GM19463 (cell line): ENCODE results near the gene URAD.

Experiments
- ATAC-seq: cut with Tn5 transposase; IDR thresholded peaks from one replicate; pipeline ENCODE4 v1.9.1; 2021; ENCODE audit warnings: mild to moderate bottlenecking, moderate library complexity; ENCODE audit not compliant: unreplicated experiment

Gene URAD

DNA sequence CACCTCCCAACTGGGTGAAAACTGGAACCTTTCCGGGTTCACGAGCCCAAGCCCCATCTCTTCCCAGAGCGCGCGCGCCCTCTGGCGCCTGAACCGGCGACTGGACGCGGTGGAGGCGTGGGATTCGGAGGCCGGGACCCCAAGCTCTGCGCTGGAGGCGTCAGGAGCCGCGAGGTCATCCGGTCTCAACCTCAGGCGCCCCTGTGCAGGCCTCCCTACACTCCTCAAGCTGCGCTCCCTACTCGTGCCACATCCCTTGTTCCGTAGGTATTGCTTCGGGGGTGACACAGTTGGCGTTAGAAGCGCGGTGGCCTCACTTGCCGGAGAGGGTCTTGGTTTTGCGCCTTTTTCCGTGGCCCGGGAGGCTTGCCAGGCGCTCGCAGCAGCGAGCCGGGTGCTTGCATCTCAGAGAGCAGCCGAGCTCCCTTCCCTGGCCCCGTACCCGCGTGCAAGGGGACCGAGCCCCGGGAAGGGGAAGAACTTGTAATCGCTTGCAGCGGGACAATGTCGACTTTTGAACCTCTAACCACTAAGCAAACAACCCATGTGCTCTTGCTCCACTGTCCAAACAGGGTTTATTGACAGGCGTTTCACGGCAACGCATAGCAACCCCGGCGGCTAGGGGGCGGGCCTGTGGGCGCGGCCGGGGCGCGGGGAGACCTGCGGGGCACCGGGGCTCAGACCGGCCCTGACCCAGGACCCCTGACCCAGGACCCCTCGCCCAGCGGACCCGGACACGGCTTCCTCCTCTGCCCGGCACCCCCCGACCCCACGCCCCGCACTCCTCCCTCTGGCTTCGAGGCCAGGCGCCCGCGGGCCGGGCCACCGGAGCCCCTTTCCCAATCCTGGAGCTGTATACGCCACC lies 27.9 kb downstream of the URAD start:
- peak; percentile 62 for ATAC-seq

DNA sequence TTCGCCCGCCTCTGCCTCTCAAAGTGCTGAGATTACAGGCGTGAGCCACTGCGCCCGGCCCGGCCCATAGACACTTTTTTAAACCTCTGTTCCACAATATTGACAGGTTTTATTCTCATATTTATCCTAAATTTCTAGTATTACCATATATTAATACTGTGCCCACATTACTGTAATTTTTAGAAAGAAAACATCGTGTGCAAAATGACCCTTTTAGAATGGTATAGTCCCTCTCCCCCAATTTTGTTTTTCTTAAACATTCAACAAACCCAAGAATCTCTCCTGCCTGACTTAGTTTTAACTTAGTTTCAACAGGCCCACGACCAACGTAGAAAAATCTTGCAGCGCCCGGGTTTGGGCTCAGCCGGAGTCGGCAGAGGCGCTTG lies 28.5 kb downstream of the URAD start:
- no peak for ATAC-seq

DNA sequence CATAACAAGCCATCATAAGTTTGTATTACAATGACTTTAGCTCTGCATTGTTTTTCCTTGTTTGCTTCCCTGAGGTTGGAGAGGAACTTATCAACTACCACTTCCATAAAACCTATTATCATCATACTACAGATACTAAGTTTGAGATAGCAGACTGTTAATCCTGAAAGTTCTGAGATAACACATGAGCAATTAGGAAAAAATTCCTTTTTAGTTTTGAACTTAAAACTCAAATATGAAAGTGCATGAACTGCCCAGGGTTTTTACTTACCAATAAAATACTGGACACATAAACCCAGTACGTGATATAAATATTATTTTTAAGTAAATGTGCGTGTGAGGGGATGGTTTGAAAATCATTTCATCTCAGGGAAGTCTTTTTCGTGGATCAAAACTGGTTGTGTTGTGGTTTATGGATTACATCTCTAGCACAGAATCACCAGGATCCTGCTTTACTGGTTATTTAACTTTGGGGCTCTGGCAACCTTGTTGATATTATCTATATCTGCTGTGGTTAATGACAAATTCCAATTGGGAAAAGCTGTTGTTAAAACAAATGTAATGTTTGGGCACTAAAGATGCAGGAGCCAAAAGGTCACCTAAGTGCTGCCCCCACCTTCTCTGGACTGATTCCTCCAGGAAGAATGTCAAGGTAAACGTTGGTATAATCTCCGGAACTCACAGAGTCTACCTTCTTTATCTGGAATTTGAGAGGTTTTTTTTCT lies 31.8 kb downstream of the URAD start:
- ATAC-seq: no peak

DNA sequence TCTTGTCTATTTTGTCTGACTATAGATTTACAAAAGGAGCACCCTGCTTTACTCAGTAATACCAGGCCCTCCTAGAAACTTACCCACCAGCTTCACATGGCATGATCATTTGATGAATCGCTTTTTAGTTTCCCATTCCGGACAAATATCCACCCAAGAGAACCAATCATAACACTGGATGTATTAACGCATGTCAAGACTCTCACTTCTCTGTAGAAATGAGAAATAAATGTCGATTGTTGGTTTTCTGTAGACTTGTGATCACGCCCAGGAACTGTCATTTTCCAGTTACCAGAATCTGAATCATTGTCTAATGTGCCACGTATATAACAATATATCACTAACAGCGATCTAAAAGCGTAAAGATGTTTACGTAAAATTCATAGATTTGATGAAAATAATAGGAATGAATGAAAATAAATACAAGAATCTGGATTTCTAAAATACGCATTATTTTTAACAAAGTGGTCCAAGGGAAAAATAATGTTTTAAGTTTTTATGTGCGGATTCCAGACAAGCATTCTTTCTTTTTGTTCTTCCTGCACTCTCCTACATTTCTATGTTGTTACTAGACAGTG lies 33.4 kb downstream of the URAD start:
- ATAC-seq: no peak

DNA sequence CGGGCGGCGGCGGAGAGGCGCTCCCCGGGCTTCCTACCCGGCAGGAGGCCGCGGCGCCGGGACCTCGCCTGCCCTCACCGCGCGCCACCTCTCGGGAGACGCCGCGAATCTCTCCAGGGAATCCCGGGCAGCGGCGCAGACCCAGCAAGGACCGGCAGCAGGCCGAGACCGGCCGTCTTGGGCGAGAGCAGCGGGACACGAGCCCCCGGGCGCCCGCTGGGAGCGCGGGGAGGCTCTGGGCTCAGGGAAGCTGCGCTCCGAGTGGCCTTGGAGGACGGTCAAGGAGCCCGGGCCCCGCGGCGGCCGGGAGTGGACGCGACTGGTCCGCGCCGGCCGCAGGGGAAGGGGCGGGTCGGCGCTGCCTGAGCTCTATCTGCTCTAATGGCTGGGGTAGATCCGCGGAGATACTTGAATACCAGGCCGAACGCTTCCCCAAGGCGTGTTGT lies 34.1 kb downstream of the URAD start:
- ATAC-seq: peak; percentile 14

DNA sequence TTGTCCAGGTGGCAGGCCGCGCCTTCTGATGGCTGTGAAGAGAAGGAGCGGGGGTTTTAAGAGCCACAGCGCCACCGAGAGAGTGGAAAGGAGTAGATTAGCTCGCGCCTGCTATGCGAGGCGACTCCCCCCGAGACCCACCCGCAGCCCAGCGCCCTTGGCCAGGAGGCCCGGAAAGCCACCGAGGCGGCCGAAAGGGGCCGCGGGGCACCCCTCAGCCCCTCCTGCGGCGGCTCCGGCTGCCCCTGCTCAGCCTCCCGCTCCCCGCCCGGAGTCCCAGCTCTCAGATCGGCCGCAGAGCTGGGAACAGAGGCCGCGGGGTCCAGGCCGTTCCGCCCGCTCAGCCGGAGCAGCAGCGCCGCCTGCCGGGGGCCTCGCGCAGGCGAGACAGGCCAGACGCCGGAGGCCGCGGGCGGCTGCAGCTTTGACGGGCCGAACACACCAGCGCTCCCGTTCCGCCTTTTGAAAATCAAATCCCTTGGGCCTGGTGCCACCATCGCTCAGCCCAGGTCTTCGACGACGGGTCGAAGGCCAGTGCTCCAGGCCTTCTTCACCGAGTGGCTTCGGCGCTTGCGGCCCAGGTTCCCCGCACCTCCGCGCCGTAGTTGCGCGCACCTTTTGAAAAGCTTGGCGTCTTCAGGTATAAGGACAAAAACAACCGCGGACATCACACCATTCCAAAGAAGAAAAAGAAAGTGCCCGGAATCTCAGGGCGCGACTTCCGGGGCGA lies 34.7 kb downstream of the URAD start:
- peak; percentile 80 for ATAC-seq

DNA sequence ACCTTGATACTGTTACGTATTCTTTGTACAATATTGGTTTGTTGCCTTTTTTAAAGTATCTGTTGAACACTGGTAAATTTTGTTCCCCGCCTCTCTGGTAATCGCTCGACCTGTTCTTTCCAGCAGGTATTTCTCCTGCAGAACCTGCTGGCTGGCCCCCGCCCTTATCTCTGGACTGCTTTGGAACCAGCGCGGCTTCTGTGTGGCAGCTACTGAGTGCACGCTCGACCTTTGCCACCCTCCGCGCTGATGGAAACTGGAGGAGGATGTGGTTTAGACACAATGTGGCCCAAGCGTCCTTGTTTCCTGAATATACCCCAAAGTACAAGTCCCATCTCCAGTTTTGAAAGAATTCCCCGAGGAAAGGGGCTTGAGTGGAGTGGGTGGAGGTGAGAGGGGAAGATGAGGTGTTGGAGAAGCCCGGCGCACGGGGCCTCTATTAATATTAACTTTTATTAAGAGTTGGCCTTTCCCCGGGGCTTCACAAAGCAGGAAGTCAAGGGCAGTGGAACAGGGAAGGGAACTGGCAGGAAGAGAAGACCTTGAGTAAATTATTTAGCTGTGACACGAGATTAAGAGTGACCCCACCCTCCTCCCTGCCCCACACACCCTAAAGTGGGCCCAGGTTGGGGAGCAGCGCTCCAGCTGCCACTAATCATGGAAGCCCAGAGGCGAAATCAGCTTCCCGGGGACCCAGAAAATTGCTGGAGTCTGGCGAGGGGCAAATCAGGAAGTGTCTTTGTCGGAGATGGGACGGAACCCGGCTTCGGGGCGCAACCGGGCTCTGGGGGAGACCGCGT lies 35.4 kb downstream of the URAD start:
- peak; percentile 24 for ATAC-seq

DNA sequence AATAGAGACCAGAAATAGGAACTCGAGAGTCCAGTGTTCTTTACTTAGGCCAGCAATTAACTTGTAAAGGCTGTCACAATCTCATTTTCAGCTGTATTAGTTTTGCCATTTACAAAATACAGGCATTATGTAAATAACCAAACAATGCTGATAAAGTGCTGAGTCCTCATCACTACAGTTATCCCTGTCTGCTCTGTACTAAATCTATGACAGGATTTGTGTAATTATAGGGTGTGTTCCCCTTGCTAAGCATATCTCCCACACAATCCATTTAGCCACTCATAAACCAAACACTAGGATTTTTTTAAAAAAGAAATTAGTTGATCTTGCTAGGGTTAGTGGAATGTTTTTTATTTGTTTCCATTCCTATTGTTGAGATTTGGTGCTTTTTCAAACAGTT lies 45.5 kb downstream of the URAD start:
- no peak for ATAC-seq

DNA sequence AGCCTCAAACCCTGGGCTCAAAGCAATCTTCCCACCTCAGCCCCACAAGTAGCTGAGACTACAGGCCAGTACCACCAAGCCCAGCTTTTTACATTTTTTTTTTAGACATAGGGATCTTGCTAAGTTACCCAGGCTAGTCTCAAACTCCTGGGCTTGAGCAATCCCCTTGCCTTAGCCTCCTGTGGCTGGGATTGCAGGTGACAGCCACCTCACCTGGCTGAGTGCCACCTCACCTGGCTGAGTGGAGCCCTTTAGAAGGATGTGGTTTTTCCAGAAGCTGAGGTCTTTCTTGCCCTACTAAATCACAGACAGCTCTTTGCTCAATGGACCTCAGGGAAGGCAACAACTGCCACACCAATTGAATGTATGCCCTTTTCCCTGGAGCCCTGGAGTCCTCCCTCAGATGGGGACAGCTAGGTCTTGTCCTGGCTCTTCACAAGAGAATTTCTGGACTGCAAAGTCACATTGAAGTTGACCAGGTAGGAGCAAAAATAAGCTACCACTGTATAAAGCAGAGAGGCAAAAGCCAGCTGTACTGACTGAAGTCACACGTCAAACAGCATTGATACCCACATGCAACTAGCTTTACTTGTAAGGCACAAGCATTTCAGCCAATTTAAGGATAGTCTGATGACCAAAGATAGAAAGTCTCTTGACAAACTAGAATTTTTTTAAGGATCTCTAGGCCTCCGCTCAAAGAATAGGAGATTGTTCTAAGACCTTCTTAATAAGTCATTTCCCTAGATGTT lies 54.7 kb downstream of the URAD start:
- ATAC-seq: no peak

DNA sequence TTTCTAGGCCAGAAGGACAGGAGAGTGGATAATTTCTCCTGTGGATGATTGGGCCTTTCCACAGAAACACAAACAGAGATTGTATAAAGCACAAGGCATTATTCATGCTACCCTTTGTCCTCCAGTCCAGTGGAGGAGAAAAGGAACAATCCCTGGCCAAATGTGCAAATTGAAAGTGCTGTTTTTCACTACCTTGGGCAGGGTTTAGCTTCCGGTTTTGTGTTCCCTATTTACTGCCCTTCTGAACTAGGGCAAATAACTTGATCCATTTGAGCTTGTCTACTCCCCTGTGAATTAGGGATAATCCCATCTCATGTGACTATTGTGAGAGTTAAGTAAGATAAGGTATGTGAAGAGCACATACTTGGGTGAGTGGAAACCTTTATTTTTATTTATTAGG lies 55.4 kb downstream of the URAD start:
- no peak for ATAC-seq

DNA sequence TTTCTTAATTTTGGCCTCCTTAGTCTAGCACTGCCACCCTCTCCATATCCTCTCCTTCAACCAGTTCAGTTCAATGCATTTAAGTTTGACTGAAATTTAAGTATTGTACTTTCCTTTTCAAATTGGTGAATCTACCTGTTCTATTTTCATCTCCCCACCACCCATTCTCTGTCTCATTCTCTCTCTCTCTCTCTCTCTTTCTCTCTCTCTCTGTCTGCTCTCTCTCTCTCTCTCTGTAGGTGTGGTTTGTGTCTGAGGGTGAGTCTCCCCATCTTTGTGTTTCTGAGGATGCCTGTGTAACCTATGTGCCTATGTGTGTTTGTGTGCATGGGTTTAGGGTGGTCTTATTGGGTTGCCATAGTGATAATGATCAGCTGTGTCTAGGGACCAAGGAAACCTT lies 58.6 kb downstream of the URAD start:
- no peak for ATAC-seq

DNA sequence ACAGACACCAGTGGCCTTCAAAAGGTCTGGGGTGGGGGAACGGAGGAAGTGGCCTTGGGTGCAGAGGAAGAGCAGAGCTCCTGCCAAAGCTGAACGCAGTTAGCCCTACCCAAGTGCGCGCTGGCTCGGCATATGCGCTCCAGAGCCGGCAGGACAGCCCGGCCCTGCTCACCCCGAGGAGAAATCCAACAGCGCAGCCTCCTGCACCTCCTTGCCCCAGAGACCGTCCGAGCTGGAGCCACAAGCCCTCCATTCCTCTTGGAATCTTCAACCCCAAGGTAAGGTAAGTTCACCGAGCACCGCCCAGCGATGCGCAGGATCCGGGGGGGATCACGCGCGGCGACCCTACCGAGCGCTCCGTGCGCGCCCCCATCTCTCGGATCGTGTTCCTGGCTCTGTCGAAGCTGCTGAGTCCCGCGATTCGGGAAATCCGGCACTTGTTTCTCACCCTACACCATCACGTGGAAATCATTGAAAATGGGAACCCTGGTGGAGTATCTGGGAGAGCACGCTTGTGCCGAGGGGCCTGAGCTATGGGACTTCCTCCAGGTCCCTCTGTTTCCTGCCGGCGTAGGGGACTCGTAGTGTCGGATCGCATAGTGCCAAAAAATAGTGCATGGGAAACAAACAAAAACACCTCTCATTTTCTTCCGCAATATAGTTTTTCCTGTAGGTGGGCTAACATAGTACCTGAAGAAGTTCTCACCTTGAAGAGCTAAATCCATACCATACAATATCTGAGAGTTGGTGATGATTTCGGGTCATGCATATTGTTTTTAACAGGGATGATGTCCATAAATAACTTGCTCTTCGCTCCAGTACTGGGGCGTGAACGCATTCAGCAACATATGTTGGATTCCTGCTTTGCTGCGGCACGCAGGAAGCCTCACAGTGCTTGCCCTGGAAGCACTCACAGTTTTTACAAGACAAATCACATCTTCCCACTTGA lies 59.4 kb downstream of the URAD start:
- no peak for ATAC-seq

DNA sequence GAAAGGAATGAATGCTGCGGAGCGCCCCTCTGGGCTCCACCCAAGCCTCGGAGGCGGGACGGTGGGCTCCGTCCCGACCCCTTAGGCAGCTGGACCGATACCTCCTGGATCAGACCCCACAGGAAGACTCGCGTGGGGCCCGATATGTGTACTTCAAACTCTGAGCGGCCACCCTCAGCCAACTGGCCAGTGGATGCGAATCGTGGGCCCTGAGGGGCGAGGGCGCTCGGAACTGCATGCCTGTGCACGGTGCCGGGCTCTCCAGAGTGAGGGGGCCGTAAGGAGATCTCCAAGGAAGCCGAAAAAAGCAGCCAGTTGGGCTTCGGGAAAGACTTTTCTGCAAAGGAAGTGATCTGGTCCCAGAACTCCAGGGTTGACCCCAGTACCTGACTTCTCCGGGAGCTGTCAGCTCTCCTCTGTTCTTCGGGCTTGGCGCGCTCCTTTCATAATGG lies 60.1 kb downstream of the URAD start:
- no peak for ATAC-seq
